Stimulated activated CD8-positive, alpha-beta memory T cell treated with anti-CD3 and anti-CD28 coated beads, Interleukin-7, amount 100 ng/mL, for 1 hour (primary cell): ENCODE results near the gene NHEJ1.
A peak's percentile ranks its signal among the peaks of the same experiment; 100 is the strongest.

ENCODE experiments used
- DNase-seq, 2 donors: peaks; one replicate each; pipeline ENCODE4 v3.0.0-alpha.2; 2020; ENCODE audit warnings: low read depth in 2 of 2

Gene NHEJ1

DNA sequence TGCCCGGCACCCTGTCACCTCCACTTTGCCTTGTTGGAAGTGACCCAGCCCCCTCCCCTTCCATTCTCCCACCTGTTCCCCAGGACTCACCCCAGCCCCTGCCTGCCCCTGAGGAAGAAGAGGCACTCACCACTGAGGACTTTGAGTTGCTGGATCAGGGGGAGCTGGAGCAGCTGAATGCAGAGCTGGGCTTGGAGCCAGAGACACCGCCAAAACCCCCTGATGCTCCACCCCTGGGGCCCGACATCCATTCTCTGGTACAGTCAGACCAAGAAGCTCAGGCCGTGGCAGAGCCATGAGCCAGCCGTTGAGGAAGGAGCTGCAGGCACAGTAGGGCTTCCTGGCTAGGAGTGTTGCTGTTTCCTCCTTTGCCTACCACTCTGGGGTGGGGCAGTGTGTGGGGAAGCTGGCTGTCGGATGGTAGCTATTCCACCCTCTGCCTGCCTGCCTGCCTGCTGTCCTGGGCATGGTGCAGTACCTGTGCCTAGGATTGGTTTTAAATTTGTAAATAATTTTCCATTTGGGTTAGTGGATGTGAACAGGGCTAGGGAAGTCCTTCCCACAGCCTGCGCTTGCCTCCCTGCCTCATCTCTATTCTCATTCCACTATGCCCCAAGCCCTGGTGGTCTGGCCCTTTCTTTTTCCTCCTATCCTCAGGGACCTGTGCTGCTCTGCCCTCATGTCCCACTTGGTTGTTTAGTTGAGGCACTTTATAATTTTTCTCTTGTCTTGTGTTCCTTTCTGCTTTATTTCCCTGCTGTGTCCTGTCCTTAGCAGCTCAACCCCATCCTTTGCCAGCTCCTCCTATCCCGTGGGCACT, 21.9 kb upstream of the NHEJ1 start:
- DNase-seq, result no peak

DNA sequence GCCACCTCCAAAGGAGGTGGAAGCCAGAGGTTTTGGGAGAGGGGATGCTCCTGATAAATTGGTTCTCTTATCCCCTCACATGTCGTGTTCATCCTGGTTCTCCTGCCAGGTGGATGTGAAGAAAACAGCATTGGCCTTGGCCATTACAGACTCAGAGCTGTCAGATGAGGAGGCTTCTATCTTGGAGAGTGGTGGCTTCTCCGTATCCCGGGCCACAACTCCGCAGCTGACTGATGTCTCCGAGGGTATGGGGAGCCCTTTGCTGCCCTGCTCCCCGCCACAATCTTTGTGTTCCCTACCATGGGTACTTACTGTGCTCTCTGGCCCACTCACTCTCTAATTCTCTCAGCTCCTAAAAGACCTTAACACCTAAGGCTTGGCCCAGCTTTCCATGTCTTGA, 20.9 kb upstream of the NHEJ1 start:
- DNase-seq, result no peak

DNA sequence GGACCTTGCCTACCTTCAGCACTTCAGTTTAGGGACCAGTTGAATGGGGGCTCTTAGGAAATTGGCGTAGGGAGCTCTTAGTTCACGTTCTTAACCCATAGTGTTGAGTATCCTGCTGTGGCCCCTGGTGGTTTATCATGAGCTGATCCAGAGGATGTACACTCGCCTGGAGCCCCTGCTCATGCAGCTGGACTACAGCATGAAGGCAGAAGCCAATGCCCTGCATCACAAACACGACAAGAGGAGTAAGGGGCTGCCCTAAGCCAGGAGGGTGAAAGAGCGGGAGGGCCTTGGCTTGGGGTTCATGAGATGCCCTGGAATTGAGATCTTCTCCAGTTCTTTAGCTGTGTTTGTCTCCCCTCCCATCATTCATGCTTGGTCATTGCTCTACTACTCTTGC, 20.3 kb upstream of the NHEJ1 start:
- DNase-seq, result no peak

DNA sequence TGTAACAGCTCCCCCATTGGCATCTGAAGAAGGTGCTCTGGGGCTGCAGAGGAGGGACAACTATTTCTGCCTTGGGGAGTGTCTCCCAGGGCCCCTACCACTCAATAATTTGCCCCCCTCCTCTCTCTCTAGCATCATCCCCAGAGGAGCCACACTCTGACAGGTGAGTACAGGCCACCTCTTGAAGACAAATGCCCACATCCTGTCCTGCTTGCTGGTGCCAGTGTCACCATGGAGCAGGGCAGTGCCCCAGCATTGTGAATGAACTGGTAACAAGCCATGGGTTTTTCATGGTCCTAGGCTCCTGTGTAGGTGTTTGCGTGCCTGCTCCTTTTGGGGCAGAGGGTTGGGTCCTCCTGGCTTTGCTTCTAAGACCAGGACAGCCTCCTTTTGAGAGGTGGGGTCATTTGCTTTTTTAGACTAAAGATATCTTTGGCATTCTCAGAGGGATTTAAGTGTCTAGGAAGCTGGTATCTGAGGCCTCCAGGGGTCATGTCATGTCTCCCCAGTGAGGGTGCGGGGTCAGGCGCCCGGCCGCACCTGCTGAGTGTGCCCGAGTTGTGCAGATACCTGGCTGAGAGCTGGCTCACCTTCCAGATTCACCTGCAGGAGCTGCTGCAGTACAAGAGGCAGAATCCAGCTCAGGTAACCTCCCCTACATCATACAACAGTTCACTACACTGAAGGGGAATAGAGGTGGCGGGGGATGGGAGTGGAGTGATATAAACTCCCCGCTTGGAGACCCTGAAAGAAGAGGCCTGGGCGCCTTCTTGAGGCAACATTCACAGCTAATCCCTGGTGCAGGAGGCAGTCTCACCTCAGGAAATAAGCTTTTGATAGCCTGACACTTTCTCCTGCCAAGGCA, 19.2 kb upstream of the NHEJ1 start:
- DNase-seq, result no peak

DNA sequence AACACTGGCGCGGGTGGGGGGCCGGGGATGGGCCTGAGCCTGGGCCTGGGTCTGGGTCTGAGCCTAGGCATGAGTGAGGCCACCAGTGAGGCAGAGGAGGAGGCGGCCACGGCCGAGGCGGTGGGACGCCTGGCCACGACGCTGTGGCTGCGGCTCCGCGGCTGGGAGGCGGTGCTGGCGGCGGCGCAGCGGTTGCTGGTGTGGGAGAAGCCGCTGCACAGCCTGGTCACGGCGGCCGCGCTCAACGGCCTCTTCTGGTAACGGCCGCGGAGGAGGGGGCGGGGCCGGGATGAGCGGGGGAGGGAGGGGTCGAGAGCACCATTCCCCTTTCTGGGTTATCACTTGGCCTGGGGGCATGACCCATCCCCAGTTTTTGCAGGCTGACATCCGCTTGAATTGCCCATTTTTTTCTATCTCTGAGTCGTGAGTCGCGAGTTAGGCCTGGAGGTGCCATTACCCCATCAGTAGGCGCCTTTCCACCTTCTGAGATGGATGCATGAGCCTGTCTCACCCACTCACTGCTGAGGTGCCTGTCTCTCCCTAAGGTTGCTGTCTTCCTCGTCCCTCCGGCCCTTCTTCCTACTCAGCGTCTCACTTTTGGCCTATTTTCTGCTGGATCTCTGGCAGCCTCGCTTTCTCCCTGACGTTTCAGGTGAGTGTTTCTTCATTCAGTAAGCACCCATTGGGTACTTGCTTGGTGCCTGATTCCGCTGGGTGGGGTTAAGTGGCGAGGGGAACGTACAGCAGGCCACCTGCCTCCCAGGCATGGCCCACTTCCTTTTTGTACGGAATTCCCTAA, 18.0 kb upstream of the NHEJ1 start:
- no peak for DNase-seq

DNA sequence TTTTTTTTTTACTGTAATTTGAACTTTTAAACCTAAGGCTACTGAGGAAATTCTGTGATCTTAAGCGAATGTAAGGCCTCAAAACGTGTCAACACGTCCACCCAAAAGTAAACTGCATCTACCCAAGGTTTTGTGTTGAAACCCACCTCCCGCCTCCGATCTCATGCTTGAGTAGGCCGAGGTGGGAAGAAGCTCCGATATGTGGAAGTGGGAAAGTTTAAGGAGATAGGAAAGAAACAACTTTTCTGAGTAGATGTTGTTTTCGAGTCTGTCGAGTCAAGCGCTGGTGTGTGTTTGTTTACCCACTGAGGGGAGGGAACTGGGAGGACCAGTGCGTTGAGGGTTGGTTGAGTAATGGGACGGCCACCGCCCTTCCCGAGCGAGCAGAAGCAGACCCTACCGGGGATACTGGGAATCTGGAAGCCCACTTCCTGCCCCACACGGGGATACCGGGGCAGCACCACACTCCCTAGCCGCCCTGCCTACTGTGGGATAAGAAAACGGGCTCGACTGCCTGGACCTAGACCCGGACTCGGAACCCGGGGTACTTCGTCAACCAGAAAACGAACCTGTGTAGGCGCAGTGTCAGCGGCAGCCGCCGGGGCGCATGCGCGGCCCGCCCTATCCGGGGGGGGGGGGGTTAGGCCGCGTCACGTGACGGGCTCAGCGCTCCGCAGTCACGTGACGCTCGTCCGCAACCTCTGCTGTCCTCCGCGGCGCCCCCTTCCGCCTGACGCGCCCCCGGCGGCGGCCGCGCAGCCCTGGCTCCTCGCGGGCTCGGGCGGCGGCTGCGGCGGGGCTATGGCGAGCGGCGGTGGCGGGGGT, 17.1 kb upstream of the NHEJ1 start, which contains the start of gene RETREG2:
Gene RETREG2 (plus strand): TSS at position 724 of the 825 bp plus-strand sequence. CDS start 78 bp downstream, at position 802.
- peak; percentile 56 to 63 for DNase-seq

DNA sequence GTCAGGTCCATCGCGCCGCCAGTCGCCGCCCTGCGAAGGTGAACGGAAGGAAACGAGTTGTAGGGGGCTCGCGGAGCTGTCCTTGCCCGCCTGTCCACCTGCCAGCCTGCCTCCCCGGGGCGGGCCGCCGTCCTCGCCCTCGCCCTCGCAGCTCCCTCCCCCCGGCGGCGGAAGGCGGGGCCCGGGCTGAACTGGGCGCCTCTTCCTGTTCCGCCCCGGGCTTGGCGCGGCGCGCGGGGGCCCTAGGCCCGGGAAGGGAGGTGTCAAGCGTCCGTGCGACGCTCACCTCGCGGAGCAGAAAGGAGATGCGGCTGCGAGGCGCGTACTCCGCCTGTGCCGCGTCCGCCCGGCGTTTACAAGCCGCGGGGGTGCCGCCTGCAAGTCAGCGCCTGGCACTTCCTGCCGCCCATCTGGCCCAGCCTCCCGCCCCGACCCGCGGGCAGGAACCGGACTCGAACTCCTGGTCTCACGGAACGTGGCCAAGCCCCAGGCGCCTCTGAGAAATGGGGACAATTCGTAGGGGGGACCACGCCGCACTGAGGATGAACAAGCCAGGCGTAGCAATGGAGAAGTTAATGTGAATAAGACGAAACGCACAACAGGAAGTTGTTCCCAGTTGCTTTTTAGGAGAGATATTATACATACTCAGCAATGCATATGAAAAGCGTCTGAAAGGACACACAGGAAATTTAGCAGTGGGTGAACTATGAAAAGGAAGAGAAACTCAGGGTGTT, 16.4 kb upstream of the NHEJ1 start, which contains the start of gene CNPPD1:
Gene CNPPD1 (minus strand): TSS at position 108 of the 734 bp plus-strand sequence. CDS start 97 bp downstream, at position 11.
- DNase-seq, result peak; percentile 68 to 72

DNA sequence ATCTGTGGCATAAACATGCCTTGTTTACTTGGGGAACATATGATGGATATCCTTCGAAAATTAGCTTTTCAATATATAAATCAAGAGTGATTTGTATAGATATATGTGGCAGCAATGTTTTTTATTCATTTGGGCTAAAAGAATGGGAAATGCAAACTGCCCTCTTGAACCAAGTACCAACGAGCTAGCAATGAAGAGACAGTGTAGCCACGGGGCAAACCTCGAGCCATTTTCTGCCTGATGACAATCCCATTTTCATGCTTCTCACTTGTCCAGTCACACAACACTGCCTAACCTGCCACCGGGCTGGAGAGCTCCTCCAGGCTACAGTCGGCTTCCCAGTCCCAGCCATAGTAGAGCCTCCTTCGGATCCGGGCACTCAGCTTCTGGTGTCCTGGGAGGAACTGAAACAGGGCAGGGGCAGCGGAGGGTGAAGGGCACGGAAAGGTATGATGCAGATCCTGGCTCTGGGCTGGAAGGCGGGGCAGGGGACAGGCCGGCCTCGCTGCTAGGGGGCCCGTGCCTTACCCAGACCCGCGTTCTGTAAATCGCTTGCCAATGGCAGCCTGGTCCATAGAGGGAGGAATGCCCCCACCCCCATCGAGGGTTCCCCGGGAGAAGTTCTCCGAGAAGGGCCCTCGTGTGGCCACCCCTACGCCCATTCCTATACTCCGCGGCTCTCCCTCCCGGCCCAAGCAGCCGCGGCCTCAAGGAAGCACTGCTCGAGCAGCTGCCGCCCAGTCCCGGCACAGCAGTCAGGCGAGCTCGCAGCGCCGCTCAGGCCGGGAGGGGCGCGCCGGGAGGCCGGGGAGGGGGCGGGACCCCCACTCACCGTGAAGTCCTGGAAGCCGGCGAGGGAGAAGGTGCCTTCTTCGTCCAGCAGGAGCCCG, 15.6 kb upstream of the NHEJ1 start:
- DNase-seq, result no peak

DNA sequence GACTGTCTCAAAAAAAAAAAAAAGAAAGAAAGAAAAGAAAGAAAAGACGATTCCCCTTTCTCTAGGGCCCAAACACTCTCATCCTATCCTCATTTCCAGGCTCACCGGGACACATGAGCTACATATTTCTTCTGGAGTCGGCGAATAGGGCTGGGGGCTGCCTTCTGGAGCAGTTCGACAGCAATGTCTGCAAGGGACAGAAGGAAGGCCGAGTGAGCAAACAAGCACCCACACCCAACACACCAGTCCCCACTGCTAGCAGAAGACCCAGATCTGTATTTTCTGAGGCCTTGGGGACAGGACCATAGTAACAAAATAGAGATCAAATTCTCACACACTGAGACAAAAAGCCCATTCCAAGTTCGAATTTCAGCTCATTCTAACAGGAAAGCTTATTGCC, 14.9 kb upstream of the NHEJ1 start:
- no peak for DNase-seq

DNA sequence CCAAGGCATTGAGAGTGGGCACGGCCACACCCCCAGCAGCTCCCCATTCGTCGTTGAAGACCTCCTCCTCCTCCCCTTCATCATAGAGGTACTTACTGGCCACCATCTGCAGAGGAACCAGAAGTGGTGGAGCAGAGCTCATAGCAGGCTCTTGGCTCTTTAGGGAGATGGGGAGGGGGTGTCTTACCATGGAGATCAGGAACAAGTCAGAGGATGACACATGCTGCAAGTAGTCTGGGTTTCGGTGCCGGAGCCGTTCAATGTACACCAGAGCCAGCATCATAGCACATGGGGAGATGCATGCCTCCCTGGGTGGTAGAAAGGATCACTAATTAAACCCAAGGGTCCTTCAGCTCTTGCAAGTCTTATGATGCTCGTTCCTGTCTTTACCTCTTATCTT, 14.2 kb upstream of the NHEJ1 start:
- DNase-seq, result no peak

DNA sequence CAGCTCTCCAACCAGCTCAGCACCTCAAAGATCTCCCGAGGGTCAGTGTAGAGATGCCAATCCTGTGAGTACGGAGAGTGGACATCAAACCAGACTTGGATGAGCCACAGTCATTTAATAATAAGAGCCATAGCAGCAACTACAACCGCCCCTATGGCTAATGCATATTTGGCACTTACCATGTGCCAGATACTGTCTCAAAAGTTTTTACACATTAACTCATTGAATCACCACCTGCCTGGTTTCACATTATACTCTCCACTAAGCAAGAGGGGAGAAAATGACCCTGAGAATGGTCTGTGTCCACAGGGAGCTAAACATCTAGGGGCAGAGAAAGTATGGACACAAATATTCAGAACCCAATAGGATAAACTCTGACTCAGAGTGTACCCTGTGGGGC, 13.5 kb upstream of the NHEJ1 start:
- DNase-seq, result no peak

DNA sequence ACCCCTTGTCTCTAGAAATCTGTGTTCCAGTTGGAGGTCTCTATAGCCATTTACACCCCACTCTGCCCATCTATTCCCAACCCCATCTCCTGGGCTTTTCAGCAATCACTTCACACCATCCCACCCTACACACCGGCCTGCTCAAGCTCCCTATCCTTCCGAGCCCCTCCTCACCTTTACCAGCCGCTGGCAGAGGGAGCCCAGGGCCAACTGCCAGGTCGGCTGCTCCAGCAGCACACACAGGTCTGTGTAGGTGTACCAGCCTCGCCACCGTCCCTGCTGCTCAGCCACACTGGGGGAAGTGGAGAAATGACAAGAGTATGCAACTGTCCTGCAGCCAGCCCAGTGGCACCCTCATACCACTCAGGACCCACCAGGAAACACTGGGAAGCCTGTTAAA, 12.6 kb upstream of the NHEJ1 start:
- no peak for DNase-seq

DNA sequence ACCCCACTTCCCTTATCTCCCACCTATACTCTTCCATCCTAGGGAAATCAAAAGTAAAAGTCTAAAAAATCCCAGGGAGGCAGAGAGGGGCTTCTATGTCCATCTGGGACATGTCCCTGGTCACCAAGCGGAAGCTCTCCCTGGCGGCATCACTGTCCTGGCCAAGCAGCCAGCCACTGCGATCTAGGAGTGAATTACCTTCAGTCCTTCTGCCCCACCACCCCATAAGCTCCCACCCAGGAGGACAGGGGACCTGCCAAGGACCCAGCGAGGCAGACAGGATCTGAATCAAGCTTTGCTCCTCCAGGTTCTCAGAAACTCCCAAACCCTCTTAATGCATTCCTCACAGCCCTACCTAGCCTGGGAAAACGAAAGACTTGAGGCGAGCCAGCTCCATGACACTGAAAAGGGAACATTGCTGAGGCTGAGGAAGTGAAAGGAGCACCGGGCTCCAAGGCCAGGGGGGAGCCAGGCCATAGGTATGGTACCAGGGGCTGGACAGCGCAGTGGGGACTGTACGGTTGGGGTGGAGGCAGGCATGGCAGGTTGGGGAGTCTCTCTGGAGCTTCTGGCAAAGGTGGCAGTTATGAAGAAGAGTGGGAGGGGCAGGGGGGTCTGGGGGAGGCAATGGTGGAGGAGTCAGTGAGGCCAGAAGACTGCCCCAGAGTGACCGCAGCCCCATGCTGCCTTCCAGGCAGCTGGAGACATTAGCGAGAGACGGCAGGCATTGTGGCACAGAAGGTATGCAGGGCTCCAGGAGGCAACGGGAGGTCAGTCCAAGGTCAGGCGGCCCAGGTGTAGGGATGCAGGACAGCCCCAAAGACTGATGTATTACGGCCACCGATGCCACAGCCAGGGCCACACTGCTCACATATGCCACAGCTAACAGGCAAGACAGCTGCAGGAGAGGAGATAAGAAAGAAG, 11.9 kb upstream of the NHEJ1 start:
- DNase-seq, result no peak

DNA sequence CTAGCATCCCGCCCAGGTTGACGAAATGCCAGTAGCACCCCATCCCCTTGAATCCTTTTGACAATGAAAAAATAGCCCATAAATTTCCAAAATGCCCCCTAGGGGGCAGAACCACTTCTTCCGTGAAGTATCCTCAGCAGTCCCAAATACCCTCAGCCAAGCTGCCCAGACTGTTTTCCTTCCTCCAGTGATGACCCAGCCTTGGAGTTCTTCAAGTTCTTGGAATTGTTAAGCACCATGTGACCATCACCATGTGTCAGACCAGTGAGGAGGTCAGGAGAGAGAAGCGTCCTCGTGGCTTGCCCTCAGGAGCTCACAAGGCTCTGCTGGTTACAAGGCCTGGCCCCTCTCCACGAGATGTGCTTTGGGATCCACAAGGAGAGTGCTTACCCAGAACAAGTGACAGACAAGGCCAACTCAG, 10.6 kb upstream of the NHEJ1 start:
- DNase-seq, result no peak

DNA sequence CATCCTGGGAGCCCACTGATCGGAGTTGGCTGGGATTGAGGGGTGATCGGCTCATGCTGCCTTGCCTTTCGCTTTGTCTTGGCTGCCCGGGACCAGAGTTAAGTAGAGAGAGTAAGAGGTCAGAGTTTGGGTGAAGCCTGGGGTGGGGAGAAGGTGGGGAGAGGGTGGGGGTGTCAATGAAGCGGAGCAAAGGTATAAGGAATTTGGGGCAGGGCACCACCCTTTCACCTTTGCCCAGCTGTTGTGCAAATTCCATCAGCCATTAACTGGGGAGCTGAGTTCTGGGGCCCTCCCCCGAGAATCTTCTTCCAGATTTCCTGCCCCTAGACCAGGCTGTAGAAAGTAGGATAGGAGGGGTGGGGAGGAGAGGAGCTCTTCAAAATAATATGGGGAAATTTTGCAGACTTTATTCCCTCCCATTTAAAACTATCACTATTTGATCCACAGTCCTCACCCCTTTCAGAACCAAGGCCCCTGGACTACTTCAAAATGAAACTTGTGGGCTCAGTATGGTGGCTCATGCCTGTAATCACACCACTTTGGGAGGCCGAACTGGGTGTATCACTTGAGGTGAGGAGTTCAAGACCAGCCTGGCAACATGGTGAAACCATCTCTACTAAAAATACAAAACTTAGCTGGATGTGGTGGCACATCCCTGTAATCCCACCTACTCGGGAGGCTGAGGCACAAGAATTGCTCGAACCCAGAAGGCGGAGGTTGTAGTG, 9.5 kb upstream of the NHEJ1 start, which contains the start of gene SLC23A3:
Gene SLC23A3 (minus strand): TSS at position 100 of the 725 bp plus-strand sequence. CDS start 45 bp downstream, at position 55.
- DNase-seq, result no peak

DNA sequence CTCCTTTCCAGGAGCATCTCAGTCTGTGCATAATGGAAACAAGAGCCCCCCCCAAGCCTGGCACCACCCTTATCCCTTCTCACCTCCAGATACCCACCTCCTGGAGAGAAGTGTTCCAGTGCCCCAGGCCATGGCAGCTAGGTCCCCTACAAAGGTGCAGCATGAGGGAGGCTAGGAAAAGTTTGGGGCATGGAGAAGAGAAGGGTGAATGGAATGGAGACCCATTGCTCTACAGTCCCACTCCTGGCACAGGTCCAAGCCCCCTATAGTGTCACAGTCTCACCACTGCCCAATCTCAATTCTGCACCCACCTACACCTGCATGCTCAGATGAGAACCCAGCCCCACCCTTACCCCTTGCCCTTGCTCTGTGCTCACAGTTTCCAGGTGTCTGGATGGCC, 8.3 kb upstream of the NHEJ1 start:
- DNase-seq, result no peak

DNA sequence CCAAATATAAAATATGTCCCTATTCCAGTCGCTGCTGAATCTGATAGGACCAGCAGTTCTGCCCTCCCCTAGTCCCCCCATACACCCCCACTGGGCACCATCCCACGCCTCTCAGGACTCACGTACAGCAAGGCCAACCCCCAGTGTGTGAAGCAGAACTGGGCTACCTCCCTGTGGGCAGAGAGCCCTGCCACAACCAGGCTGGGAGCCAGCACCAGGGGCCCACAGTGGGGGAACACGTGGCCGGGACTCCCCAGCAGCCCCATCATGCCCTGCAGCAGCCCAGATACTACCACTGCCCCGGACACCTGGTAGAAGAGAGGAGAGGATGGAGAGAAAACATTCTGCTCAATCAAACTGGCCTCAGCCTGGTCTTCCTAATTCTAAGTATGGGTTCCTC, 7.9 kb upstream of the NHEJ1 start:
- DNase-seq, result no peak
